Renal cortical epithelial cell (primary cell): ENCODE measurements around the gene NCOR1. TPM values are rescaled to one million over a fixed set of nuclear protein-coding genes. Genes with fewer than 3 reads are reported as not detected.

Experiments used
- DNase-seq: peaks from one replicate; pipeline ENCODE4 v3.0.0-alpha.2; 2011; ENCODE audit warnings: low read depth
- total RNA-seq: library from RNA; depleted of rRNA; stranded (reverse); fragments of >200 nt; gene quantifications from 2 replicates; pipeline ENCODE4 v1.2.3, GENCODE V29; 2014

The NCOR1 gene
- total RNA-seq, 1 donor from 2014 or later: 159 TPM

DNA sequence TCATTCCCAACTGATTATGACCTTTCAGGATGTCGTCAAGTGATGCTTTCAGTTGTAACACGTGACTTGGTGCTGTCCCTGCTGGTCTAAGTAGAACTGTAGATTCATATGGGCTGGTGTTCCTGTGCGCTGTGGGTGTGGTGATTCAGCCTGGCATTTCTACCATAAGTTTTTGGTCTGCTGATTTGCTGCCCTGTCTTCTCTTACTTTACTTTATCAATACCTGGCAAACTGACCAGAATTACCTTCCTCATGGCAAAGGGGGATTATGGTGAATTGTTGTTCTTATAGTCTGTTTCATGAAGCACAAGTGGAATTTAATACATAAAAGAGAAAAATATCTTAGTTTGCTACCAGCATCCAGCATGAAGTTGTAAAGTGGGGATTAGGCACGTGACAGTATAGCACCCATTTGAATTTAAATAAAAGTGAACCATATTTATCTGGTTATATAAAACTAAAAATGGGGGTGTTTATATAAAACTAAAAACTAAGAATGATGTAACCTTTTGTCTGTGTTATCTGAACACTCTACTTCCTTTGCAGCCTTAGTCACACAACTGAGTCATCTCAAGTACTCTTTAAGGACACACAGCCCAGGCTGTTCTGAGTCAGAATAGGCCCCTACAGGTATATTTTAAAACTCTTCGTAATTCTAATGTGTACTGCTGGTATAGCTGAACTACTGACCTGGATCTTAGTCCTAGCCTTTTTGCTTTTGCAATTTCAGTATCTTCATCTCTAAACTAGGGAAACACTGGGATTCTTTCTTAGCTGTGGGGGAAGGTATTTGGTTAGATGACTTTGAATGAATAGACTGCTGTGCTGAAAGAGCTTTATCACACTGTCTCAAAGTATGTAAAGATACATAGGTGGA, 187.4 kb downstream of the NCOR1 start:
- DNase-seq: peak; percentile 95

- DNase-seq: no peak
Measured at GRCh38 chr17:16026895-16027294, 188.4 kb downstream of the NCOR1 start.

DNA sequence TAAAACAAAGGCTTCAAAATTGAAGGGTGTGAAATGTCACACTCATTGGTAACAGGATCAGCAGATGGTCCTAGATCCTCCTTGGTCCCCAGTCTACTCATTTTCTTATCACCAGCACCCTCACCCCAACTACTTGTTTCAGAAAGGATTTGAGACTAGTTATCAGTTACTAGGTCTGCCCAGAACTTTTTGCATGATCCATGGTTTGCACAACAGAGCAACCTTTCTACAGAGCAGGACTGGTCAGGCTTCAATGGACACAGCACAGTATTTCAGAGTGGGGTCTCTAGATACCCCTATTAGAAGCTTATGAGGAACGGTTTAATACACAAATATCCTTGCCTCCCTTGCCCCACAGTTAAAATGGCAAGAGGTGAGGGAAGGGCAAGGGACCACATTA, 190.1 kb downstream of the NCOR1 start:
- DNase-seq: no peak

DNA sequence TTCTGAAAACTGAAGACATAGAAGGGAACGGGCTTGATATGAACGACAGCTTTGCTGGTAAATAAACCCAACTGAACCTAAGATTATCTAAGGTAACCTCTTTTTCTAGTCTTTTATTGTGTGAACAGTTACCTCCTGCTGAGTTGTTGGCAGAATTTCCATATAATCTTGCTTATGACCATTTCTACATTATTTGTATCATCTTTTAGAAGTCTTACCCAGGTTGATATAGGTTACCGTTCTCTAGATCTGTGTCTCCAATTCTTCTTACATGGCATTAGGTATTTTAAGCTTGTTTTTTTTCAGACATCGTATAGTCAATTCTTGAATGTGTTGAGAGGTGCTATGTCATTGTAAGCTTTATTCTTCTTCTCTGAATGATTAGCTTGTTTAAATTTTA, 191.5 kb downstream of the NCOR1 start:
- no peak for DNase-seq

GRCh38 chr17:16019347-16019746, 196.0 kb downstream of the NCOR1 start:
- no peak for DNase-seq

GRCh38 chr17:16013943-16014407, 201.4 kb downstream of the NCOR1 start:
- DNase-seq: peak; percentile 71

- no peak for DNase-seq
Measured at GRCh38 chr17:16007439-16007838, 207.9 kb downstream of the NCOR1 start.

DNA sequence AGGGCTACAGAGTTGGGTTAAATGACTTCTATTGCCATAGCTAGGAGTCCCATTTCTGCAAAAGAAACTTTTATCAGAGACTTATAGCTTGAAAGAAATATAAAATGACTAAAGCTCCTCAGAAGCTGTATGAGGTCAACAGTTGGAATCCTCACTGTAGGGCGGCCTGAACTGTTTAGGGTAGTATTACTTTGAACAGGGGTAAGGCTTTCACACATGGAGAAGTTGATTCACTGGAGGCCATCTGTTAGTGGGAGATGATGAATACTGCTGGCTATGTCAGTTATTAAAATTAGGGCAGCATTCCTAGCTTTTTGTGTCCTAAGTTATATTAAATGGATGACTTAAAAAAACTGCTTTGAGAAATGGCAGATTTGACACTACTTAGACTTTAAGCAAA, 209.7 kb downstream of the NCOR1 start:
- DNase-seq: no peak

DNA sequence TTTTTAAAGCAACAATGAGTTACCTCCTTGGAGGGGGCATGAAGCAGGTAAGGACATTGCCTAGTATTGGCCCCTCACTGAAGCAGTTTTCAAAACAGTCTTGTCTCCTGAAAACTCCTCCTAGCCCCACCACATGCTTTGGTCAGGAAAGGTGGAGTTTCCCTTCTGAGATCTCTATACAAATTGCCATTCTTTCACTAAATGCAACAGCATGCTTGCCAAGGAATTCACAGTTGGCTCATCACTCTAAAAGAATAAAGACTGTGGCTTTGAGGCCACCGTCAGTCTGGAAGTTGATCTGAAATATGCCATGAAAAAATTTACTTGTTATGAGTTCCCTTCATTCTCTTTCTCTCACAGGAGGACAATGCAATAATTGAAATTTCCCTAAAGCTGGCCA, 211.5 kb downstream of the NCOR1 start:
- no peak for DNase-seq

- DNase-seq: no peak
Measured at GRCh38 chr17:16002708-16003260, 212.6 kb downstream of the NCOR1 start.

- no peak for DNase-seq
Measured at GRCh38 chr17:16001226-16001897, 214.0 kb downstream of the NCOR1 start.

DNA sequence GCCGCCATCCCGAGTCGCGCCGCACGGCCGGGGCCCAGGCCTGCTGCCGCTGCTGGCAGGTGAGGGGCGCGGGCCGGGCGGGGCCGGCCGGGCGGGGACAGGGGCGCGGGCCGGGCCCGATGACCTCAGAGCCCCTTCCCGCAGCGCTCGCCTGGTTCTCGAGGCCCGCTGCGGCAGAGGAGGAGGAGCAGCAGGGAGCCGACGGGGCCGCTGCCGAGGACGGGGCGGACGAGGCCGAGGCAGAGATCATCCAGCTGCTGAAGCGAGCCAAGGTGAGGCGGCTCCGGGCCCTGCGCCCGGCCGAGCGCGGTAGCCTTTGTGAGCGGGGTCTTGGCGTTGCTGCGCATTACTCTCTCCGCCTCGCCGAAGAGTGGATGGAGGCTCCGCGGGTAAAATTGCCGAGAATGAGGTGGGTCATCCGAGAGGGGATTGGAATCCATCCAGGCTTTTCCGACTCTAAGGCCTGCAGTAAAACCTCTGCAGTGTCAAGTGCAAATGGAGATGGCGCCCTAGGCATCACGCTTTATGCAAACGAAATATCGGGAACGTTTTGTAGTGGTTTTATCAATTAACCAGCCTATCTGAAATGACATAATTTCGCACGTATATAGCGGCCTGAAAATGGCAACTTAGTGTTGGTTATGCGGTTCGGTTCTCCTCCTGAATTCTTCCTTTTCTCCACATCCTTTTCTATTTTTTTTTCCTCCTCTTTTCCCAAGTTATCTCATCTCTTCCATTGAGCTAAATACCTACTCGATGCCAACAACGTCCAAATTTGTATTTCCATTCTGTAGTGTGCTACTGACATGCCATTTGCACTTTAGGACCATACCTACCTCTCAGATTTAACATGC, 215.1 kb downstream of the NCOR1 start:
- peak; percentile 16 for DNase-seq

DNA sequence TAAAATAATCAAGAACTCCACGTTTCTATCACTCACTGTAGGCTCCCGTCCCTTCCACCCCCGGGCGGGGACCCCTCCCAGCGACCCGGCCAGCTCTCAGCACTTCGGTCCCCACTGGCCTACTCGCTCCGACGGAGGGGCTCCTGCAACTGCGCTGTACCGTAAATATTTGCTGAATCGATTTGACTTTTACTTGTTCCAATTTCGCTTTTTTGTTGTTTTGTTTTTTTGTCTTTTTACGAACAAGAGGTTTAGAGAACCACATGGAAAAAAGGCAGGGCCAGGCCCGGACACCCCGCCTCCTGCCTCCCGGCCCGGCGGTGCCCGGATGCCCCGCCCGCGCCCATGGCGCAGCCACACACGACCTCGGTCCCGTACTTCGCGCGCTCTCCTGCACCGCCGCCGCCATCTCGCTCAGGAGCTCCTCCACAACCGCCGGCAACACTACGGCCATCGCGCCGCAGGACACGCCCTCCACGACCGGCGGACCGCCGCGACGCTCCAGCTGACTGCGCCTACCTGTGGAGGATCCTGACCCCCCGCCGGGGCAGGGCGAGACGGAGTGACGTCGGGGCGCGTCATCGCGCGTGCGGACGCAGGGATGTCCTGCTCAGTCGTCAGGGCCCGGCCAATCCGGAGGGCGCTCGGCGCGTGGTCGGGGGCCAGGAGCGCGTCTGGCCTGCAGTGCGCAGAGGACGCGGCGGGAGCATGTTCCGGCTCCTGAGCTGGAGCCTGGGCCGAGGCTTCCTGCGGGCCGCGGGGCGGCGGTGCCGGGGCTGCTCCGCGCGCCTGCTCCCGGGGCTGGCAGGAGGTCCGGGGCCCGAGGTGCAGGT, 216.0 kb downstream of the NCOR1 start, which contains the start of the genes TTC19 and ZSWIM7:
TSS of gene TTC19 (plus strand) at position 684 of the 833 bp plus-strand sequence. CDS start at position 709, 25 bp downstream.
TSS of gene ZSWIM7 (minus strand) at position 564 of the 833 bp plus-strand sequence. CDS start at position 454, 110 bp downstream.
- DNase-seq: peak; percentile 78

- DNase-seq: no peak
Measured at GRCh38 chr17:15998031-15998562, 217.2 kb downstream of the NCOR1 start.

DNA sequence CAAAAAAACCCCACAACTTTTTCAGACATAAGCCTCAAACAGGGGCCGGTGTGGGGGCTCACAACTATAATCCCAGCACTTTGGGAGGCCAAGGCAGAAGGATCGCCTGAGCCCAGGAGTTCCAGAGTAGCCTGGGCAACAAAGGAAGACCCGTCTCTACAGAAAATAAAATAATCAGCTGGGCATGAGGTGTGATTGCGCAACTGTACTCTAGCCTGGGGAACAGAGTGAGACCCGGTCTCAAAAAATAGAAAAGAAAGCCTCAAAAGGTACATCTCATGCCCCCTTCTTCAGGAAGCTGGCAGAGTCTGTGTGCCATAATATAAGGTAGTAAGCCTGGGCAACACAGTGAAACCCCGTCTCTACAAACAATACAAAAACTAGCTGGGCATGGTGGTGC, 219.0 kb downstream of the NCOR1 start:
- no peak for DNase-seq

GRCh38 chr17:15981646-15982580, 233.4 kb downstream of the NCOR1 start:
- DNase-seq: no peak

- DNase-seq: no peak
Measured at GRCh38 chr17:15981208-15981607, 234.1 kb downstream of the NCOR1 start.
